Measurements from ENCODE around the gene KLHDC10. TPM values are rescaled to one million over a fixed set of nuclear protein-coding genes. Genes with fewer than 3 reads are reported as not detected.

The KLHDC10 gene
- polyA plus RNA-seq, 2 of the 4 experiments (the other 2 are of a cell fraction): 25.7 to 35.0 TPM

- CTCF ChIA-PET: interaction anchor here (0.6 to 1.3 kb wide), 3 partner anchors 12 to 352 kb away, joined by 3 read pairs; no protein-coding TSS in a partner anchor
- FAIRE-seq: no peak
These were observed 43.6 kb downstream of the KLHDC10 start for GRCh38 chr7:130113887-130114286.

GRCh38 chr7:130114374-130114773 lies 44.0 kb downstream of the KLHDC10 start:
- Histone ChIP-seq H3K27ac (no peak overlapping the region), H3K9me3 (no peaks in the 10 kb centered on the region), H3K4me2 (no peak overlapping the region), H3K4me3 (no peak overlapping the region), H3K4me1 (peaks cover 6% of the 10 kb centered on the region; the same call in 1 of the 3 replicates)
- ATAC-seq (no peak), FAIRE-seq (no peak), DNase-seq (ENCODE audit: low read depth in 1 of 2, low spot score in 1 of 2) (no peak)
- ChIA-PET CTCF (interaction anchor here (0.6 to 1.7 kb wide), 4 partner anchors 12 to 351 kb away, joined by 3 to 4 read pairs (median 3); no protein-coding TSS in a partner anchor), POLR2A (no interaction called here)
- TF ChIP-seq RCOR1 (IDR thresholded peaks at IDR 0.05; ENCODE audit: low read depth, low read length) (no peak), FOSL2 (IDR thresholded peaks at IDR 0.05) (no peak), FOSL2 (CRISPR knock-in tag; IDR thresholded peaks at IDR 0.05) (no peak), POLR2A (IDR thresholded peaks at IDR 0.05; ENCODE audit: low read length) (no peak), USF2 (IDR thresholded peaks at IDR 0.05) (no peak), HOXA7 (CRISPR knock-in tag; IDR thresholded peaks at IDR 0.05) (no peak), EHF (CRISPR knock-in tag; IDR thresholded peaks at IDR 0.05) (no peak), ZC3H11A (IDR thresholded peaks at IDR 0.05) (no peak), FOSB (CRISPR knock-in tag; IDR thresholded peaks at IDR 0.05) (no peak), RNF2 (IDR thresholded peaks at IDR 0.05; ENCODE audit: borderline replicate concordance, low read depth) (no peak), SREBF2 (IDR thresholded peaks at IDR 0.05) (no peak), ATOH8 (CRISPR knock-in tag; IDR thresholded peaks at IDR 0.05; ENCODE audit: low read depth) (no peak), MYC (IDR thresholded peaks at IDR 0.05; ENCODE audit: borderline replicate concordance, low read length) (no peak), POLR2AphosphoS2 (conservative IDR thresholded peaks at IDR 0.05; ENCODE audit: low read length) (no peak), MAFK (IDR thresholded peaks at IDR 0.05; ENCODE audit: partially characterized antibody) (no peak), MAX (IDR thresholded peaks at IDR 0.05) (no peak), NR3C1 (IDR thresholded peaks at IDR 0.05) (no peak)

More at GRCh38 chr7:130113887-130114286, 43.6 kb downstream of the KLHDC10 start:
- TF ChIP-seq HOXB5 (CRISPR knock-in tag; IDR thresholded peaks at IDR 0.05): no peak
- no peak for TF ChIP-seq PBX3 (IDR thresholded peaks at IDR 0.05)
- TF ChIP-seq E2F6 (IDR thresholded peaks at IDR 0.05; ENCODE audit: borderline replicate concordance, low read depth): no peak
- TF ChIP-seq TP53 (CRISPR knock-in tag; IDR thresholded peaks at IDR 0.05): no peak
- no peak for TF ChIP-seq ELK1 (IDR thresholded peaks at IDR 0.05; ENCODE audit: low read depth, low read length)
- no peak for TF ChIP-seq MAZ (IDR thresholded peaks at IDR 0.05; ENCODE audit: borderline replicate concordance, low read depth, low read length)
- TF ChIP-seq HEYL (CRISPR knock-in tag; IDR thresholded peaks at IDR 0.05): no peak
- TF ChIP-seq FOSB (CRISPR knock-in tag; IDR thresholded peaks at IDR 0.05): no peak
- no peak for TF ChIP-seq CEBPB (IDR thresholded peaks at IDR 0.05)
- no peak for TF ChIP-seq GATA3 (IDR thresholded peaks at IDR 0.05; ENCODE audit: borderline replicate concordance)
- no peak for TF ChIP-seq CHD4 (IDR thresholded peaks at IDR 0.05; ENCODE audit: borderline replicate concordance)
- no peak for TF ChIP-seq CTCF (IDR thresholded peaks at IDR 0.05)
- TF ChIP-seq CHD2 (IDR thresholded peaks at IDR 0.05; ENCODE audit: low read length, partially characterized antibody): no peak
- no peak for TF ChIP-seq POLR2A (IDR thresholded peaks at IDR 0.05; ENCODE audit: low read length)
- TF ChIP-seq ZSCAN20 (CRISPR knock-in tag; IDR thresholded peaks at IDR 0.05): no peak
- 54% methylated on average over 4 of the region's 4 CpGs for WGBS (ENCODE audit: missing lambda C conversion rate)
- peaks cover 6% of the 10 kb centered on the region; the same call in 1 of the 3 replicates for H3K4me1 ChIP-seq
- no peak for ATAC-seq
- no peak overlapping the region for H3K4me2 ChIP-seq
- H3K9me3 ChIP-seq: no peaks in the 10 kb centered on the region
- POLR2A ChIA-PET: no interaction called here
- no peak overlapping the region for H3K4me3 ChIP-seq
- no peak overlapping the region for H3K27ac ChIP-seq
- no peak for DNase-seq (ENCODE audit: low read depth in 1 of 2, low spot score in 1 of 2)

Data from A549 (cell line).